Testis (tissue), 5 donors: ENCODE measurements around the gene TMEM234. TPM values are rescaled to one million over a fixed set of nuclear protein-coding genes. Genes with fewer than 3 reads are reported as not detected.
"Not testable (repeated sequence)": the region's sequence is repeated elsewhere in the genome, so short reads cannot be mapped to it uniquely, and the experiment has no call there.

ENCODE experiments used
- DNase-seq: peaks from one replicate; pipeline ENCODE4 v3.0.0-alpha.2; 2019
- H3K27ac ChIP-seq, 2 donors: fragments of 200-600 bp; sonication (generic); one replicate each; pipeline ENCODE4 v1.5.1; 2019
- H3K27me3 ChIP-seq: fragments of 200-600 bp; sonication (generic); one replicate; pipeline ENCODE4 v1.5.1; 2019
- H3K36me3 ChIP-seq: fragments of 200-600 bp; sonication (generic); one replicate; pipeline ENCODE4 v1.5.1; 2017; ENCODE audit warnings: low read depth; ENCODE audit errors: missing control alignments
- H3K4me1 ChIP-seq: fragments of 200-600 bp; sonication (generic); one replicate; pipeline ENCODE4 v1.5.1; 2019
- H3K4me3 ChIP-seq, 2 donors: fragments of 200-600 bp; sonication (generic); one replicate each; pipeline ENCODE4 v1.5.1; 2017 to 2019
- H3K9me3 ChIP-seq: fragments of 200-600 bp; sonication (generic); one replicate; pipeline ENCODE4 v1.5.1; 2017
- POLR2A ChIP-seq: fragments of 450-650 bp; IDR thresholded peaks from one replicate; pipeline ENCODE4 v1.6.1; 2017; ENCODE audit warnings: antibody characterized with exemption, mild to moderate bottlenecking, moderate library complexity
- WGBS, 2 donors: methylation state at CpG; one replicate each; pipeline ENCODE4 v1.1.5; 2018; 5-methylcytosine and 5-hydroxymethylcytosine counted together
- intact Hi-C: fragments of 100-400 bp; cut with DNase I; formaldehyde crosslinking; loops from one replicate; pipeline ENCODE4 v1.15.1; 2023; ENCODE audit warnings: low total_unique reads
- long read RNA-seq, 2 donors: transcript quantifications; one replicate each; lab custom pipeline, GENCODE V29; 2026
- polyA plus RNA-seq: library from polyadenylated mRNA; stranded (reverse); fragments of 350-450 nt; fragmentation: Illumina TruSeq; extraction: RNeasy Lipid Tissue Mini Kit (QIAGEN cat#74804); gene quantifications from one replicate; pipeline ENCODE4 v1.2.3, GENCODE V29; 2014; ENCODE audit warnings: low read depth, low replicate concordance; ENCODE audit not compliant: insufficient read depth
- total RNA-seq, 2 donors: library from RNA; depleted of rRNA; stranded (reverse); fragments of >200 nt; gene quantifications; one replicate each; pipeline ENCODE4 v1.2.3, GENCODE V29; 2016
- TF ChIP-seq, protein P1 (sequence below), 3 experiments: fragments of 450-650 bp in 2 of 3; fragments of 200-600 bp in 1 of 3; sonication (generic) in 1 of 3; IDR thresholded peaks; one replicate each; pipeline ENCODE4 v1.5.1; 2016 to 2019; ENCODE audit warnings: antibody characterized with exemption in 3 of 3, mild to moderate bottlenecking in 2 of 3, moderate library complexity in 1 of 3

The TMEM234 gene
- total RNA-seq (10 to 100 TPM; 35.9 to 58.3 TPM), polyA plus RNA-seq (31.8 TPM)
- long read RNA-seq, donor 1, partial matches to known transcripts, result 0 of 6 reads
- long read RNA-seq, donor 1, other reads (novel, unspliced or antisense), result 0 of 6 reads
- long read RNA-seq, donor 2, partial matches to known transcripts, result 0 of 2 reads
- long read RNA-seq, donor 2, other reads (novel, unspliced or antisense), result 0 of 2 reads

DNA sequence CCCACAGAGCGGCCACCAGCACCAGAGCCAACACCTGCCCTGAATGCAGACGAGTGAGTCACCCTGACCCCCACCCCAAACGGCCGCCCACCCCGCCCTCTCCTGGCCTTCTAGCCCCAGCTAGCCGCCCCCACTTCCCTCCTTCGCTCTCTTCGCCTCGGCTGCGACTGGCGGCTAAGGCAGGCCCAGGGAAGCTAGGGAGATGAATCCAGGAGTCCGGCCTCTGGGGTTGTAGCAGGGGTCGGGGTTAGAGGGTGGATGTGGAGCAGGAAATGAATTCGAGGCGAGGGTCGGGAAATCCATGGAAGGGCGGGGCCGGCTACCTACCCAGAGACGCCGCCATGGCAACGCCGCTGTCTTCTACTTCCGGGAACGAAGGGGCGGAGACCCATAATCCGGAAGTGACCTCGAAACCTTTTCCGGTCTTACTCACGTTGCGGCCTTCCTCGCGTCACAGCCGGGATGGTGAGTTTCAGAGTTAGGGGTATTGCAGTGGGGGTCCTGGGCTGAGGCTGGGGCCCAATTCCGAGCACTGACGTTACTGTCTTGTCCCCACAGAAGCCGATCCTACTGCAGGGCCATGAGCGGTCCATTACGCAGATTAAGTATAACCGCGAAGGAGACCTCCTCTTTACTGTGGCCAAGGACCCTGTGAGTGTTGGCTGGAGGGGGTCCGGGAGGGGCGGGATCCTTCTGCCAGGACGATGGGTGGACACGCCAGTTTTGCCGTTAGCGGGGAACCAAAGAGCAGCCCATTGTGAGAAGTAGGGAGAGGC lies at the start of gene TMEM234, which contains the start of gene EIF3I:
Gene TMEM234 (minus strand): TSS at position 374 of the 776 bp plus-strand sequence. CDS start 31 bp downstream, at position 343.
Gene EIF3I (plus strand): TSS at position 428 of the 776 bp plus-strand sequence. CDS start 35 bp downstream, at position 463.
- intact Hi-C loops, result no loop called here
- peak; percentile 98 for DNase-seq
- Histone ChIP-seq H3K36me3 (no peaks in the 10 kb centered on the region), H3K27me3 (no peaks in the 10 kb centered on the region), H3K27ac (peak within 1 kb of the TSS; percentile 88 to 89), H3K9me3 (no peaks in the 10 kb centered on the region), H3K4me3 (peak within 1 kb of the TSS; percentile 92 to 99), H3K4me1 (peaks cover 29% of the 10 kb centered on the region)
- WGBS, 2 donors, result 0% methylated on average over 40 to 46 of the region's 46 CpGs
- TF ChIP-seq, protein P1, sequence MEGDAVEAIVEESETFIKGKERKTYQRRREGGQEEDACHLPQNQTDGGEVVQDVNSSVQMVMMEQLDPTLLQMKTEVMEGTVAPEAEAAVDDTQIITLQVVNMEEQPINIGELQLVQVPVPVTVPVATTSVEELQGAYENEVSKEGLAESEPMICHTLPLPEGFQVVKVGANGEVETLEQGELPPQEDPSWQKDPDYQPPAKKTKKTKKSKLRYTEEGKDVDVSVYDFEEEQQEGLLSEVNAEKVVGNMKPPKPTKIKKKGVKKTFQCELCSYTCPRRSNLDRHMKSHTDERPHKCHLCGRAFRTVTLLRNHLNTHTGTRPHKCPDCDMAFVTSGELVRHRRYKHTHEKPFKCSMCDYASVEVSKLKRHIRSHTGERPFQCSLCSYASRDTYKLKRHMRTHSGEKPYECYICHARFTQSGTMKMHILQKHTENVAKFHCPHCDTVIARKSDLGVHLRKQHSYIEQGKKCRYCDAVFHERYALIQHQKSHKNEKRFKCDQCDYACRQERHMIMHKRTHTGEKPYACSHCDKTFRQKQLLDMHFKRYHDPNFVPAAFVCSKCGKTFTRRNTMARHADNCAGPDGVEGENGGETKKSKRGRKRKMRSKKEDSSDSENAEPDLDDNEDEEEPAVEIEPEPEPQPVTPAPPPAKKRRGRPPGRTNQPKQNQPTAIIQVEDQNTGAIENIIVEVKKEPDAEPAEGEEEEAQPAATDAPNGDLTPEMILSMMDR (IDR thresholded peaks at IDR 0.05), result no peak
- TF ChIP-seq POLR2A, result peak; percentile 26

DNA sequence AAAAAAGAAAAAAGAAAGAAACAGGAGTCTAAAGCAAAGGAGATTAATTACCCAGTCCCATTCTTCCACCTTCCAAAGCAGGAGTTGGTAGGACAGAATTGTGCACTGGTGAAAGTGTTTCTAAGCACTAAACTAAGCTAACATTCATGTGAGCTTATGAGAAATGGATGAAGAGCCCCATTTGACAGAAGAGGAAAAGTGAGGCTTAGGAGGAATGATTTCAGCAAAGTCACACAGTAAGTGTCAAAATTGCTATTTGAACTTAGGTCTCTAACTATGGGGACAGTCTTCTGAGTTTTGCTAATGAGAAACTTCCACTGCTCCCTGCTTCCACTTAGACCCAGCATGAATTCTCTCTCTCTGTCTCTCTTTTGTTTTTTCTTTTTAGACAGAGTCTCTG lies 47.6 kb upstream of the TMEM234 start:
- intact Hi-C loops, result no loop called here
- TF ChIP-seq, protein P1 (IDR thresholded peaks at IDR 0.05), result no peak
- no peak for TF ChIP-seq POLR2A
- Histone ChIP-seq H3K4me3 (no peak overlapping the region), H3K4me1 (no peaks in the 10 kb centered on the region), H3K36me3 (no peaks in the 10 kb centered on the region), H3K27me3 (no peaks in the 10 kb centered on the region), H3K27ac (no peak overlapping the region), H3K9me3 (no peaks in the 10 kb centered on the region)
- no peak for DNase-seq

DNA sequence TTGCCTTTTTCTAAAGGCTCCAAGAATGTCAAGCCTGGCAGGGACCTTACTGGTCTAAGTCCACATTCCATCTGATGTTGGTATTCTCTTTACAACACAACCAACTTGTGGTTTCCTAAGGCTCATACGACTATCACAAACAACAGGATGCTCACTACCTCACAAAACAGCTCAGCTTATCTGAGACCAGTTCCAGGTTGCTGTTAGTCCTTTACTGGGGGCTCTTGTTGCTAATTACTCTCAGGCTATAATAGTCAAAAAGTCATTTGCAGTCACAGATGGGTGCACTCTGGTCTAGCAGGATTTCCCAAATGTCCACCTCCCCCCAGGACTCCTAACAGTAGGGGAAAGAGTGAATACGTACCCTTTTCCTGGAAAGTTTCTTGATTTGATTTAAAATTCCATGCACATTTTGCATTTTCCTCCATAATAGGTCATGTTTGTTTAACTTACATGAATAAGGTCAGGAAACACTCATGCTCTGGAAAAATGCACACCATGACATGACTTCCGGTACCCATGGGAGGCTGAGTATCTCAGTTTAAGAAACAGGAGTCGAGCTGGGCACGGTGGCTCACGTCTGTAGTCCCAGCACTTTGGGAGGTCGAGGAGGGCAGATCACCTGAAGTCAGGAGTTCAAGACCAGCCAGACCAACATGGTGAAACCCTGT lies 44.9 kb upstream of the TMEM234 start:
- TF ChIP-seq POLR2A, result no peak
- 71 to 80% methylated on average over 7 of the region's 7 CpGs for WGBS, 2 donors
- no peak for DNase-seq
- Histone ChIP-seq H3K4me3 (no peak overlapping the region), H3K36me3 (no peaks in the 10 kb centered on the region), H3K27ac (no peak overlapping the region), H3K27me3 (no peaks in the 10 kb centered on the region), H3K9me3 (no peaks in the 10 kb centered on the region), H3K4me1 (no peaks in the 10 kb centered on the region)
- intact Hi-C loops, result no loop called here

DNA sequence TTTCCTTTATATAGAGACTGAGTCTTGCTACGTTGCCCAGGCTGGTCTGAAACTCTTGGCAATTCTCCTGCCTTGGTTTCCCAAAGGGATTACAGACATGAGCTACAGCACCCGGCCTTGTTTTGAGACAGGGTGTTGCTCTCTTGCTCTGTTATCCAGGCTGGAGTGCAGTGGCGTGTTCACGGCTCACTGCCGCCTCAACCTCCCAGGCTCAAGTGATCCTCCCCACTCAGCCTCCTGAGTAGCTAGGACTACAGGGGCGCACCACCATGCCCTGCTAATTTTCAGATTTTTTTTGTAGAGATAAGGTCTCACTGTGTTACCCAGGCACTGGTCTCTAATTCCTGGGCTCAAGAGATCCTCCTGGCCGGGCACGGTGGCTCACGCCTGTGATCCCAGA lies 43.7 kb upstream of the TMEM234 start:
- Histone ChIP-seq H3K4me3 (no peak overlapping the region), H3K4me1 (no peaks in the 10 kb centered on the region), H3K27me3 (no peaks in the 10 kb centered on the region), H3K27ac (no peak overlapping the region), H3K9me3 (no peaks in the 10 kb centered on the region), H3K36me3 (no peaks in the 10 kb centered on the region)
- no peak for DNase-seq
- 93 to 95% methylated on average over 9 of the region's 9 CpGs for WGBS, 2 donors
- TF ChIP-seq, protein P1 (IDR thresholded peaks at IDR 0.05), result no peak
- TF ChIP-seq POLR2A, result no peak
- intact Hi-C loops, result no loop called here

DNA sequence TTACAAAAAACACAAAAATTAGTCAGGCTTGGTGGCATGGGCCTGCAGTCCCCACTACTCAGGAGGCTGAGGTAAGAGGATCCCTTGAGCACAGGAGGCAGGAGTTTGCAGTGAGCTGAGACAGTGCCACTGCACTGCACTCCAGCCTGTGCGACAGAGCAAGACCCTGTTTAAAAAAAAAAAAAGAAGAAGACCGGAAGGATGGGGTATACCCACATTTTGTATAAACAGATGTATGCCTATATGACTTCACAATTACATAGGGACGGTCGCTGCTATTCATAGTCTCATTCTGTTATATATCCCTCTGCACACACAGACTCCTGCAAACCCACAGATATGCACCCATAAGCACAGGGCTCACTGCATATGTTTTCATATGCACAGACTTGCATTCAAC lies 41.6 kb upstream of the TMEM234 start:
- no peak for DNase-seq
- intact Hi-C loops, result no loop called here
- H3K9me3 ChIP-seq, result no peaks in the 10 kb centered on the region
- WGBS, 2 donors, result 89 to 93% methylated on average over 4 of the region's 4 CpGs
- H3K27ac ChIP-seq, result no peak overlapping the region
- no peaks in the 10 kb centered on the region for H3K36me3 ChIP-seq
- H3K27me3 ChIP-seq, result no peaks in the 10 kb centered on the region
- no peak overlapping the region for H3K4me3 ChIP-seq
- TF ChIP-seq POLR2A, result no peak
- TF ChIP-seq, protein P1 (IDR thresholded peaks at IDR 0.05), result no peak
- H3K4me1 ChIP-seq, result no peaks in the 10 kb centered on the region

DNA sequence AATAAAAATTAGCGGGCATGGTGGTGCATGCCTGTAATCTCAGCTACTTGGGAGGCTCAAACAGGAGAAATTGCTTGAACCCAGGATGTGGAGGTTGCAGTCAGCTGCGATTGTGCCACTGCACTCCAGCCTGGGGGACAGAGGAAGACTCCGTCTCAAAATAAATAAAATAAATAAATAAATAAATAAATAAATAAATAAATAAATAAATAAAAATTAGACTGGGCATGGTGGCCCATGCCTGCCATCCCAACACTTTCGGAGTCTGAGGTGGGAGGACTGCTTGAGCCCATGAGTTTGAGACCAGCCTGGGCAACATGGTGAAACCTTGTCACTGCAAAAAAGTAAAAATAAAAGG lies 41.1 kb upstream of the TMEM234 start:
- H3K4me1 ChIP-seq, intact Hi-C loops, H3K27ac ChIP-seq, H3K9me3 ChIP-seq, H3K4me3 ChIP-seq, DNase-seq, H3K36me3 ChIP-seq, H3K27me3 ChIP-seq: not testable (repeated sequence)
- WGBS, 2 donors, result 93 to 94% methylated on average over 4 of the region's 4 CpGs
